Astrocyte (in vitro differentiated cells and primary cell): ENCODE measurements around the gene ZNF512B. TPM values are rescaled to one million over a fixed set of nuclear protein-coding genes. Genes with fewer than 3 reads are reported as not detected.

ENCODE experiments used
- DNase-seq: peaks from one replicate; pipeline ENCODE4 v3.0.0-alpha.2; 2010; ENCODE audit warnings: low read depth
- FAIRE-seq: peaks from 2 replicates; lab custom pipeline; 2011; peaks lifted over from hg19 to GRCh38; lab: Jason Lieb, UNC
- H2AFZ ChIP-seq: 2 replicates; pipeline ENCODE4 v1.6.0; 2012; ENCODE audit warnings: low read depth, low read length, inconsistent platforms
- H3K27ac ChIP-seq: 2 replicates; pipeline ENCODE4 v1.5.1; 2011; ENCODE audit warnings: low read depth, low read length, inconsistent platforms
- H3K27me3 ChIP-seq: 2 replicates; pipeline ENCODE4 v1.6.0; 2011; ENCODE audit warnings: low read length, inconsistent platforms; ENCODE audit not compliant: insufficient read depth
- H3K36me3 ChIP-seq: 2 replicates; pipeline ENCODE4 v1.5.1; 2011; ENCODE audit warnings: low read length, inconsistent platforms; ENCODE audit not compliant: insufficient read depth
- H3K4me1 ChIP-seq: 2 replicates; pipeline ENCODE4 v1.5.1; 2011; ENCODE audit warnings: low read length, inconsistent platforms; ENCODE audit not compliant: insufficient read depth
- H3K4me2 ChIP-seq: 2 replicates; pipeline ENCODE4 v1.6.0; 2012; ENCODE audit warnings: low read length, inconsistent platforms
- H3K4me3 ChIP-seq: 2 replicates; pipeline ENCODE4 v1.5.1; 2011; ENCODE audit warnings: low read depth, mild to moderate bottlenecking, low read length, inconsistent platforms; ENCODE audit not compliant: insufficient read depth
- H3K79me2 ChIP-seq: 2 replicates; pipeline ENCODE4 v1.6.0; 2012; ENCODE audit warnings: mild to moderate bottlenecking, low read length, inconsistent platforms; ENCODE audit not compliant: insufficient read depth
- H3K9ac ChIP-seq: 2 replicates; pipeline ENCODE4 v1.6.0; 2012; ENCODE audit warnings: mild to moderate bottlenecking, low read length, inconsistent platforms
- H3K9me3 ChIP-seq: 2 replicates; pipeline ENCODE4 v1.5.1; 2012; ENCODE audit warnings: low read depth, mild to moderate bottlenecking, low read length, inconsistent platforms; ENCODE audit not compliant: insufficient read depth
- H4K20me1 ChIP-seq: 2 replicates; pipeline ENCODE4 v1.6.0; 2012; ENCODE audit warnings: low read length, inconsistent platforms; ENCODE audit not compliant: insufficient read depth
- H3K27ac Mint-ChIP-seq: one replicate; pipeline ENCODE4 v1.8.0; 2021; ENCODE audit warnings: mild to moderate bottlenecking, mixed read lengths; ENCODE audit not compliant: unreplicated experiment
- H3K27me3 Mint-ChIP-seq: one replicate; pipeline ENCODE4 v1.8.0; 2021; ENCODE audit warnings: low read depth, mixed read lengths; ENCODE audit not compliant: unreplicated experiment
- H3K36me3 Mint-ChIP-seq: one replicate; pipeline ENCODE4 v1.8.0; 2021; ENCODE audit warnings: low read depth, mixed read lengths; ENCODE audit not compliant: unreplicated experiment
- H3K4me1 Mint-ChIP-seq: one replicate; pipeline ENCODE4 v1.8.0; 2021; ENCODE audit warnings: low read depth, mixed read lengths; ENCODE audit not compliant: unreplicated experiment
- H3K4me3 Mint-ChIP-seq: one replicate; pipeline ENCODE4 v1.8.0; 2021; ENCODE audit warnings: mild to moderate bottlenecking, moderate library complexity, mixed read lengths; ENCODE audit not compliant: unreplicated experiment
- H3K9me3 Mint-ChIP-seq: one replicate; pipeline ENCODE4 v1.8.0; 2021; ENCODE audit warnings: mild to moderate bottlenecking, mixed read lengths; ENCODE audit not compliant: unreplicated experiment
- CTCF ChIP-seq: IDR thresholded peaks from 2 replicates; pipeline ENCODE4 v1.5.1; 2011; ENCODE audit warnings: low read depth, mild to moderate bottlenecking, inconsistent platforms, low read length, moderate library complexity; ENCODE audit not compliant: insufficient read depth
- EZH2 ChIP-seq: IDR thresholded peaks from 2 replicates; pipeline ENCODE4 v1.6.1; 2012; ENCODE audit warnings: mild to moderate bottlenecking, low read length, inconsistent platforms; ENCODE audit not compliant: insufficient read depth
- total RNA-seq: library from RNA; stranded (reverse); gene quantifications from 2 replicates; pipeline ENCODE4 v1.2.1, GENCODE V29; 2021

ZNF512B gene
- total RNA-seq, 1 donor from 2014 or later: 27.7 TPM

DNA sequence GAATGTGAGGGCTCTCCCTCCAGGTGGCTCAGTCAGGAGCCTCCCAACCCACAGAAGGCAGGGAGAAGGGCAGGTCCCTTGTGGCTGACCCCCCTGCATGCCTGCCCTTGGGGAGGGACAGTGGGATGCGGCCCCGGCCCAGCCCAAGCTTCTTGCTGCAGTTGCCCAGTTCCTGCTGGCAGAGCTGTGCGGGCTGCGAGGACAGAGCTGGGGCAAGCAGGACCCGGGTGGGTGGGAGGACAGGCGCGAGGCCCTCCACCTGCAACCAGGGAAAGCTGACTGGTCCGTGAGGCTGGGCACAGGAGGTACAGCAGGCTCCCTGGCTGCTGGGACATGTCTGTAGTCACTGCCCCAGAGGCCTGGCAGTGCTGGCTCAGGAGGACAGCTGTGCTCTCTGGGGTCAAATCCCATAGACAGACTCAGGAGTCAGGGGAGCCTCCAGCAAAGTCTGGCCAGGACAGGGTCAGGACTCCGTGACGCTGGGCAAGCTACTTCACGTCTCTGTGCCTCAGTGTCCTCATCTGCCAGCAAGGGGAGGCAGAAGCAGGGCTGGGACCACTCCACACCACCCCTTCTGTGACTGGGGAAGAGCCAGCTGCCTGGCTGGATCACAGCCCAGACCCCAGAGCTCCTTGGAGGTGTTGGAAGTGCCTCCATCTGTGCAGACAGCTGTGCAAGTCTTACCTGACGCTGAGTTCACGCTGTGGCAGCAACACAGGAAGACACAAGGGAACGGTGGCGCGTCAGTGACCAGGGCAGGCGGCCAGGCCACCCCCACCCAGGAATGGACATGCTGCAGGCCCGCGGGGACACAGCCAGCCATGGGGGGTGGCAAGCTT is 26.5 kb downstream of the ZNF512B start:
- H3K9me3 Mint-ChIP-seq: no peaks in the 10 kb centered on the region
- no peak overlapping the region for H3K4me3 Mint-ChIP-seq
- Histone ChIP-seq H3K4me1 (no peaks in the 10 kb centered on the region), H3K4me3 (no peak overlapping the region), H3K27me3 (no peaks in the 10 kb centered on the region), H3K36me3 (peaks cover 3% of the 10 kb centered on the region), H3K27ac (no peak overlapping the region), H4K20me1 (peaks cover 75% of the 10 kb centered on the region), H2AFZ (no peak overlapping the region), H3K79me2 (peaks cover 36% of the 10 kb centered on the region), H3K9me3 (no peaks in the 10 kb centered on the region), H3K9ac (no peak overlapping the region), H3K4me2 (no peak overlapping the region)
- TF ChIP-seq CTCF (no peak), EZH2 (no peak)
- no peak overlapping the region for H3K27ac Mint-ChIP-seq
- FAIRE-seq (no peak), DNase-seq (no peak)
- no peaks in the 10 kb centered on the region for H3K4me1 Mint-ChIP-seq
- no peaks in the 10 kb centered on the region for H3K27me3 Mint-ChIP-seq
- H3K36me3 Mint-ChIP-seq: peaks cover 4% of the 10 kb centered on the region

GRCh38 chr20:63942250-63942951 is 27.3 kb downstream of the ZNF512B start:
- H3K36me3 ChIP-seq: peaks cover 3% of the 10 kb centered on the region
- Mint-ChIP-seq H3K27ac (peak overlapping the region; percentile 69), H3K36me3 (peaks cover 4% of the 10 kb centered on the region), H3K4me3 (no peak overlapping the region), H3K4me1 (peaks cover 3% of the 10 kb centered on the region), H3K9me3 (no peaks in the 10 kb centered on the region), H3K27me3 (no peaks in the 10 kb centered on the region)
- TF ChIP-seq CTCF (no peak), EZH2 (no peak)
- H3K9ac ChIP-seq: no peak overlapping the region
- no peak overlapping the region for H3K4me2 ChIP-seq
- no peak overlapping the region for H2AFZ ChIP-seq
- H4K20me1 ChIP-seq: peaks cover 75% of the 10 kb centered on the region
- no peaks in the 10 kb centered on the region for H3K4me1 ChIP-seq
- H3K4me3 ChIP-seq: no peak overlapping the region
- H3K27me3 ChIP-seq: no peaks in the 10 kb centered on the region
- FAIRE-seq (no peak), DNase-seq (no peak)
- H3K79me2 ChIP-seq: peaks cover 28% of the 10 kb centered on the region
- H3K9me3 ChIP-seq: no peaks in the 10 kb centered on the region
- H3K27ac ChIP-seq: no peak overlapping the region
